HG02759 (cell line): ENCODE data around the gene HUS1.
A peak's percentile ranks its signal among the peaks of the same experiment; 100 is the strongest.
"Not testable (repeated sequence)": the region's sequence is repeated elsewhere in the genome, so short reads cannot be mapped to it uniquely, and the experiment has no call there.

Source experiments
- ATAC-seq: cut with Tn5 transposase; IDR thresholded peaks from one replicate; pipeline ENCODE4 v1.9.1; 2021; ENCODE audit warnings: mild to moderate bottlenecking, moderate library complexity; ENCODE audit not compliant: unreplicated experiment

The HUS1 gene

GRCh38 chr7:47945261-47946015, 34.0 kb downstream of the HUS1 start:
- peak; percentile 62 for ATAC-seq

DNA sequence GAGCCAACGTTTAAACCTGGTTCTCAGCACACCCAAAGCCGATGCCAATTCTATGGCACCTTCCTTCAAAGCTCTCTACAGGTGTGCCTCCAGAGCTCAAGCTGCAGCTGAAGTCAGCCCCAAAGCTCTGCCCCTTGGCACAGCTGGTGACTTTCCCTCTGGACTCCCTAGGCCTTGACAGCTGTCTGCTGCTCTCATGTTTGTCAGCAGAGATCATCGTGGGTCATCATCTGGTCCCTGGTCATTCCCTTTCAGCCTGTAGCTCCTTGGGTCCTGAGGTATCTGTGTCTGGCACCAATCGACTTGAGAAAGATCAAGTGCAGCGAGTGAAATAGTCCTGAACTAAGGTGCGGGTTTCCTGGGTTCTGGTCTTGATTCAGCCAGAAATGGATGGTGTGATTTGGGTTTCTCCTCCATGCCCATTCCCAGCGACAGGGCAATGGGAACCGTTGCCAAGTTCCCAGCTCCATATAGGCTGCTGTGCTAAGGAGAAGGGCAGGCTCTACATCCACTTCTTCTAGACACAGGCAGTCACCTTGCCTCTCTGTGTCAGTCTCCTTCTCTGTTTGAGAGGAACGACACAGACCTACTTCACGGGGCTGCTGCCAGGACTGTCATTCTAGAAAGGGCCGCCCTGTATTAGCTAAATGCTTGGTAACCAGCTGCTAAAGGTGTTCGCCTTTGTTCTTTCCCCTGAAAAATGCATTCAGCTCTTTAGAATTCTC, 34.7 kb downstream of the HUS1 start:
- peak; percentile 14 for ATAC-seq

DNA sequence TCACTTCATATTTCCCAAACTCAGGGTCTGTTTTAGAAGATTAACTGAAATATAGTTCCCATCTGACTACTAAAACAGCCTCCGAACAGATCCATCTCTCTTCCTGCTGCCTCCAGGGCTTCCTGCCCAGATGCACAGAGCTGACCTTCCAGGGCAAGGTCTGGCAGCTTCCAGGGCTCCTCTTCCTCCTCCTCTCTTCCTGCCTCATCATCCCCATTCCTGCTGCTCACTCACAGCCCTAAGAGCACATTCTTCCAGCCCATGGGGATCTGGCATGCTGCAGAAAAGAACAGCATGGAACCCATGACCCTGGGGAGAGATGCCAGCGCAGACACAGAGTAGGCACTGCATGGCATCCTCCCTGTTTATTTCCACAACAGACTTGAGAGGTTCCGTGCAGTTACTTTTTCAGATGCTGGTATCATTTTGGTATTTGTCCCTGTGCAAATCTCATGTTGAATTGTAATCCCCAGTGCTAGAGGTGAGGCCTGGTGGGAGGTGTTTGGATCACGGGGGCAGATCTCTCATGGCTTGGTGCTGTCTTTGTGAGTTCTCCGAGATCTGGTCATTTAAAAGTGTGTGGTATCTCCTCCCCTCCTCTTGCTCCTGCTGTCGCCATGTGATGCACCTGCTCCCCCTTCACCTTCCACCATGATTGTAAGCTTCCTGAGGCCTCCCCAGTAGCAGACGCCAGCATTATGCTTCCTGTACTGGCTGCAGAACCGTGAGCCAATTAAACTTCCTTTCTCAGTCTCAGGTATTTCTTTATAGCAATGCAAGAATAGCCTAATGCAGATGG, 35.5 kb downstream of the HUS1 start:
- no peak for ATAC-seq

- not testable (repeated sequence) for ATAC-seq
Observed at GRCh38 chr7:47942651-47943050, 36.8 kb downstream of the HUS1 start.

GRCh38 chr7:47942132-47942531, 37.3 kb downstream of the HUS1 start:
- ATAC-seq: no peak

DNA sequence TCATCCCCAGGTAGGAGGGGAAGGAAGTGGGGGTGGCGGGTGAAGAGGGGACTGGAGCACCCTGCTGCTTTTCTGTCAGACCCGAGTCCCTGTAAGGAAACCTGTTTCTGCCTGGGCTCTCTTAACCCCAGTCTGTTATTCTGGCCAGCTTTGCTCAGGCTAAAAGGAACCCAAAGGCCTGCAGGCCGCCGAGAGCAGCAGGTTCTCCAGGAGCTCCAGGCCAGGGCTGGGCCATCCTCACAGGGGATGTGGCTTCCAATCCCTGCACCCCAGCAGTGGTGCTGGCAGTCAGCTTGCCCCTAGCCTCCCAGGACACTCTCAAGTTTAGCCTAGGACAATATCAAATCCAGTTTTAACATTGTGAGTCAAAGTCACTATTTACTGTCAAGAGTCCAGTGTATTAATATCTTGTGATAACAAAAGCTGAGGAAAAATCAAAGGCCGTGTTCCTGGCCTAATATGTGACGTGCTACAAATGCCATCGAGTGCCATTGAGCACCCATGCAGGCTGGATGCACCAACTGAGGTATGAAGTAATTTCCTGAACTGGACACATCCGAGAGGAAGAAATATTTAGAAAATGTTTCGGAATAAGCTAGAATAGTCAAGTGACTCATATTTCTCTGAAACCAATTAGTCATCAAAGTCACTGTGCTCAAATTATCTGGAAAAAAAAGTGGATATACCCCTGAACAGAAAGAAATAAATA, 38.1 kb downstream of the HUS1 start:
- no peak for ATAC-seq

DNA sequence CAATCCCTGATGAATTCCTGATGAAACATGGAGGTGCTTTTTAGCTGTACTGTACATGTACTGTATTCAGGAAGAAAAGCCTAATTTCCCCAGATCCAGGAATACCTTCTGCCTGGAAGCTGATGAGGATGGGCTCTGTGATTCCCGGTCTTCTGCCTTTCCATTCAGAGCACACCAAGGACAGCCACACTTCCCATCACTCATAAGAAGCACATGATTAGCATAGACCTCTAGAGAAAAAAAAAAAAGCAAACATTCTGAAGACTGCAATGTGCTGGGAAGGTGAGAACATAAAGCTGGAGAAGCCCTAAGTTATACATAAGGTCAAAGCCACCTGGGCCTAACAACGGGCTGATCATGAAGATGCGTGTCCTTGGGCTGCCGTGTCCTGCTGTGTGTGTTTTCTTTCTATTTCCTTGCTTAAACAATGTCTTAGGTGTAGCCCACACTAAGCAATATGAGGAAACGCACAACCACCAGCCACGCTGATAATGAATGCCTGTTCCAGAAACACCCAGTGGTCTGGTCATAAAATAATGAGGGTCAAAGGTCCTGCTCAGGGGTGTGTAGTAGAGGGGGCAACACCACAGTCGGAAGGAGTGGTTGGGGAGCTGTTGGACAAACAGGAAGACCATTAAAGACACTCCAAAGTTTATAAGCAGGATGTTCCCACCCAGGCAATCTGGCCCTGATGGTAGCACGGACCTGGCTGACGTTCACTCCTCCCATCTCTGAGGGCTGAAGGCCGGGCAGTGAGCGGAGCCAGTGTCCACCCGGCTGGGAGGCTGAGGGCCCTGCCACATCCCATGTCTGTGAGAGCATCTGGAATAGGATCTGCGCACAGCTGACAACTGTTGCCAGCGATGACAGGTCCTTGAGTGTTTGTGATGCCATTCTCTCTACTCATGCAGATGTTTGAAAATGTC, 39.1 kb downstream of the HUS1 start:
- ATAC-seq: no peak

DNA sequence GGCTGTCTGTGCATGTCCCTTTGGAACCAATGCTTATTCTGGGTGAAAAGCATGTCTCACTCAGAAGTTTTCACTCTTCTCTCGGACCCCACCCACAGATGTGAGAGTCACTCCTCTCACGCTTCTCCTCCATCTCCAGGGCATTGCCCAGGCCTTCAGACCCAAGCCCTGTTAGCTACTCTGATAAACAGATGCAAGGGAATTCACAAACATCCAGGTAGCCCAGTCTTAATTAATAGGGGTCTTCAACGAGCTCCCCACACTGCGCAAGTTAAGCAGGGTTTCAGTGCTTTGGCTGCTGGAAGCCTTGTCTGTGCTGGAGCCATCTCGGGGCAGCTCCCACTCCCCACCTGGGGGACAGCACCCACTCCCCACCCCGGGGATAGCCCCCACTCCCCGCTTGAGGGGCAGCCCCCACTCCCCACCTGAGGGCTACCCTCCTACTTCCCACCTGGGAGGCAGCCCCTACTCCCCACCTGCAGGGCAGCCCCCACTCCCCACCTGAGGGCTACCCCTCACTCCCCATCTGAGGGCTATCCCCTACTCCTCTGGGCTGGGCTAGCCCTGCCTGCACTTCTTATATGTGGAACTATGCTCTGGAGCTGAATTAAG, 39.9 kb downstream of the HUS1 start:
- ATAC-seq: no peak

DNA sequence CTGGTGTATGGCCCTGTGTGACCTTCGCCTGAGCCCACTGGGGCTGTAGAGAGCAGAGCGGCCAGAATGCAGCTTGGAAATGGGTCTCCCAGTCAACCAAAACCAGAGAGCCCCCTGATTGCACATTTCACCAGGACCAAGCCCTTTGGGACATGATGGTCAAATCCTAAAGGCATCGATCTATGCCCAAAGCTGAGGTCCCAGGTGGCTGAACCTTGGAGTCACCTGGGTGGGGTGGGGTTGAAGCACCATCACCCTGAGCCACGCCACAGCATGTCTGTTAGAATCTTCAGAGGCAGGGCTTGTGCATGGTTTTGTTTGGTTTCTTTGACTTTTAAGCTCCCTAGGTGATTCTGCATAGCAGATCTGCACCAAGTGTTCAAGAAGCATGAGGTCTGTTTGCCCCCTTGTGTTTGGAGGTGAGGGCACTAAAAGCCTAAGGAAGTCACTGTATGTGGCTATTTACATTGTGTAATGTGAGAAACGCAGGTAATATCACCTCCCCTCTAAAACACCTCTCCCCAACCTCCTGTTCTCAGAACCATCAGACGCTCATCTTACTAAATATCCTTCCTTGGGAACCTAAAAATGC, 40.7 kb downstream of the HUS1 start:
- ATAC-seq: no peak

- ATAC-seq: peak; percentile 55
Observed at GRCh38 chr7:47937711-47938573, 41.5 kb downstream of the HUS1 start.

- peak; percentile 95 for ATAC-seq
Observed at GRCh38 chr7:47937065-47937687, 42.2 kb downstream of the HUS1 start.

- ATAC-seq: no peak
Observed at GRCh38 chr7:47936323-47936722, 43.1 kb downstream of the HUS1 start.

- no peak for ATAC-seq
Observed at GRCh38 chr7:47935336-47935735, 44.1 kb downstream of the HUS1 start.

- no peak for ATAC-seq
Observed at GRCh38 chr7:47934831-47935230, 44.6 kb downstream of the HUS1 start.

DNA sequence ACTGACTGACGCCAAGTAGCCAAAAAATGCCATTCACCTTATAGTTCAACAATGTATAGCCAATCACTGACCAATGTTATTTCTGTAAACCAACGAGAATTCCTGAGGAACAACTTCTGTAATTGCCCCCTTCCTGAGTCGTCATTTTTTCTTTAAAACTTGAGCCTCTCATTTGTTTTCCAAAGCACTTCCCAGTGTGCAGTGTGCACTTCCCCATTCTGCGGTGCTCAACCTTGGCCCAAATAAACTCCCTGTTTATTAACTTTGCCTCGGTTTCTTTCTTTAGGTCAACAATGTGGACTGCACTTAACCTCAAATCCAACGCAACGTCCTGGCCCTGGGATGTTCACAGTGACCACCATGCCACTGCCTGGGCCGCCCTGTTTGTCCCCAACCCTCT, 46.2 kb downstream of the HUS1 start:
- ATAC-seq: no peak

GRCh38 chr7:47932466-47933037, 46.9 kb downstream of the HUS1 start:
- no peak for ATAC-seq

DNA sequence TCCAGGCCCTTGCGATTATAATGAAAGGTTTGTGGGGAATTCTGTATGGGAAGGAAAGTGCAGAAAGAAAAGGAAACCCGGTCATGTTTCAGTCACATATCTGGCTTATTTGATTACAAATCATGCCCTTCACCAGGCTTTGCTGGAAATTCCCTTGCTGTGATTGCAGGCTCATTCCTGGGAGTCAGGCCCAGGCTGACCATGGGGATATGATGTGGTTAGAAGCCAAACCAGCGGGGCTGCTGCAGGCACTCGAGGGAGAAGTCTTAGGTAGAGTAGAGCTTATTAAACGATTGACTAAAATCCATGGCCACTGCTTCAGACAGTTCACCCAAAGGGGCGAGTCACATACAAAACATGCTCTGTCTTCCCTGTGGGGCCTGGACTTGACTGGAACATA, 47.4 kb downstream of the HUS1 start:
- no peak for ATAC-seq
